Endodermal cell (in vitro differentiated cells): ENCODE results near the gene DLX2. TPM values are rescaled to one million over a fixed set of nuclear protein-coding genes. Genes with fewer than 3 reads are reported as not detected.
A peak's percentile ranks its signal among the peaks of the same experiment; 100 is the strongest.

Source experiments
- DNase-seq: peaks from one replicate; pipeline ENCODE4 v3.0.0-alpha.2; 2017
- H3K27ac ChIP-seq: 2 replicates; pipeline ENCODE4 v1.5.1; 2013; ENCODE audit warnings: mild to moderate bottlenecking, low read depth, low read length, moderate library complexity
- H3K27me3 ChIP-seq: 2 replicates; pipeline ENCODE4 v1.6.1; 2013; ENCODE audit warnings: mild to moderate bottlenecking, low read length, moderate library complexity; ENCODE audit not compliant: insufficient read depth, control insufficient read depth, poor library complexity, severe bottlenecking
- H3K36me3 ChIP-seq: 2 replicates; pipeline ENCODE4 v1.7.0; 2013; ENCODE audit warnings: mild to moderate bottlenecking, low read length, moderate library complexity; ENCODE audit not compliant: control insufficient read depth, insufficient read depth
- H3K4me1 ChIP-seq: one replicate; pipeline ENCODE4 v1.7.0; 2013; ENCODE audit warnings: low read length; ENCODE audit not compliant: control insufficient read depth, insufficient read depth
- H3K4me3 ChIP-seq: 2 replicates; pipeline ENCODE4 v1.5.1; 2013; ENCODE audit warnings: mild to moderate bottlenecking, low read length, moderate library complexity
- H3K9ac ChIP-seq: 2 replicates; pipeline ENCODE4 v1.6.1; 2013; ENCODE audit warnings: mild to moderate bottlenecking, low read length, moderate library complexity; ENCODE audit not compliant: poor library complexity, severe bottlenecking; ENCODE audit errors: extremely low read depth
- H3K9me3 ChIP-seq: 2 replicates; pipeline ENCODE4 v1.6.1; 2013; ENCODE audit warnings: mild to moderate bottlenecking, low read length, moderate library complexity; ENCODE audit not compliant: control insufficient read depth
- H3K27ac Mint-ChIP-seq: 2 replicates; pipeline ENCODE4 v1.8.0; 2020; ENCODE audit warnings: mixed read lengths
- H3K27me3 Mint-ChIP-seq: 2 replicates; pipeline ENCODE4 v1.8.0; 2021; ENCODE audit warnings: mild to moderate bottlenecking, mixed read lengths; ENCODE audit not compliant: insufficient read depth
- H3K36me3 Mint-ChIP-seq: 2 replicates; pipeline ENCODE4 v1.8.0; 2020; ENCODE audit warnings: low read depth, mixed read lengths
- H3K4me1 Mint-ChIP-seq: 2 replicates; pipeline ENCODE4 v1.8.0; 2020; ENCODE audit warnings: mixed read lengths
- H3K4me3 Mint-ChIP-seq: 2 replicates; pipeline ENCODE4 v1.8.0; 2020; ENCODE audit warnings: mild to moderate bottlenecking, moderate library complexity, mixed read lengths
- H3K9me3 Mint-ChIP-seq: 2 replicates; pipeline ENCODE4 v1.8.0; 2020; ENCODE audit warnings: mild to moderate bottlenecking, mixed read lengths
- WGBS, 2 experiments: methylation state at CpG; one replicate each; pipeline versions ENCODE4 v1.1.5 to v1.1.7; 2013; ENCODE audit warnings: missing lambda C conversion rate in 2 of 2, mixed read lengths in 1 of 2; ENCODE audit not compliant: insufficient coverage in 1 of 2, insufficient read length in 1 of 2; 5-methylcytosine and 5-hydroxymethylcytosine counted together
- total RNA-seq, 2 donors: library from RNA; stranded (reverse); fragmentation: NEBNext Ultra II Directional in 1 of 2; extraction: Animal tissue kit (Norgen Biotek cat#: 25700) in 1 of 2; gene quantifications; 2 replicates in 1 of 2; 3 replicates in 1 of 2; pipeline ENCODE4 v1.2.1, GENCODE V29; 2021
- TF ChIP-seq, protein P1 (sequence below): fragments of 200-600 bp; sonication (generic); conservative IDR thresholded peaks from 2 replicates; pipeline ENCODE4 v1.5.0; 2021; ENCODE audit warnings: antibody characterized with exemption, mild to moderate bottlenecking

The DLX2 gene
- total RNA-seq, 2 donors from 2014 or later = 0.13 TPM; not detected in 1

DNA sequence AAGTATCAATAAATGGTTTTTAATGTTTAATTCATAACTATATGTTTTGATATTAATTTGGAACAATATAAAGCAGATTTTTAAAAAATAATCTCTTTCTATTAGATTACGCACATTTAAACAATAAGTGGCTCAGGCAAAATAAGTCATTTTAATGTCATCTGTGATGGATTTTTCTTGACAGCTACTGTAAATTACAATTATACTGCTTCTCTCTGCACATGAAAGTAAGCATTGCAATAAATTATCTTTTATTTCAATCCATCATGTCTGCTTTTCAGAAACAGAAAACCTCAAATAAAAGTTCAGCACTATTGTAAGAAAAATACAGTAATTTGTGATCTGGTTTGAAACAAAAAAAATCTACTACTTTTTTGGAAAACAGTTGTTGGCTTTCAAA is 28.4 kb downstream of the DLX2 start:
- Mint-ChIP-seq H3K27me3 (peaks cover 43% of the 10 kb centered on the region), H3K4me3 (no peak overlapping the region), H3K4me1 (peaks cover 1% of the 10 kb centered on the region), H3K27ac (no peak overlapping the region), H3K36me3 (no peaks in the 10 kb centered on the region), H3K9me3 (no peaks in the 10 kb centered on the region)
- Histone ChIP-seq H3K9me3 (no peaks in the 10 kb centered on the region), H3K27me3 (peaks cover 40% of the 10 kb centered on the region), H3K9ac (no peak overlapping the region), H3K27ac (no peak overlapping the region), H3K36me3 (no peaks in the 10 kb centered on the region), H3K4me3 (no peak overlapping the region), H3K4me1 (no peaks in the 10 kb centered on the region)
- 100% methylated on average over 1 of the region's 1 CpG; no CpG with 5 or more reads in 1 of the 2 experiments for whole genome bisulfite sequencing, 2 experiments
- TF ChIP-seq, protein P1, sequence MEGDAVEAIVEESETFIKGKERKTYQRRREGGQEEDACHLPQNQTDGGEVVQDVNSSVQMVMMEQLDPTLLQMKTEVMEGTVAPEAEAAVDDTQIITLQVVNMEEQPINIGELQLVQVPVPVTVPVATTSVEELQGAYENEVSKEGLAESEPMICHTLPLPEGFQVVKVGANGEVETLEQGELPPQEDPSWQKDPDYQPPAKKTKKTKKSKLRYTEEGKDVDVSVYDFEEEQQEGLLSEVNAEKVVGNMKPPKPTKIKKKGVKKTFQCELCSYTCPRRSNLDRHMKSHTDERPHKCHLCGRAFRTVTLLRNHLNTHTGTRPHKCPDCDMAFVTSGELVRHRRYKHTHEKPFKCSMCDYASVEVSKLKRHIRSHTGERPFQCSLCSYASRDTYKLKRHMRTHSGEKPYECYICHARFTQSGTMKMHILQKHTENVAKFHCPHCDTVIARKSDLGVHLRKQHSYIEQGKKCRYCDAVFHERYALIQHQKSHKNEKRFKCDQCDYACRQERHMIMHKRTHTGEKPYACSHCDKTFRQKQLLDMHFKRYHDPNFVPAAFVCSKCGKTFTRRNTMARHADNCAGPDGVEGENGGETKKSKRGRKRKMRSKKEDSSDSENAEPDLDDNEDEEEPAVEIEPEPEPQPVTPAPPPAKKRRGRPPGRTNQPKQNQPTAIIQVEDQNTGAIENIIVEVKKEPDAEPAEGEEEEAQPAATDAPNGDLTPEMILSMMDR = no peak
- no peak for DNase-seq

DNA sequence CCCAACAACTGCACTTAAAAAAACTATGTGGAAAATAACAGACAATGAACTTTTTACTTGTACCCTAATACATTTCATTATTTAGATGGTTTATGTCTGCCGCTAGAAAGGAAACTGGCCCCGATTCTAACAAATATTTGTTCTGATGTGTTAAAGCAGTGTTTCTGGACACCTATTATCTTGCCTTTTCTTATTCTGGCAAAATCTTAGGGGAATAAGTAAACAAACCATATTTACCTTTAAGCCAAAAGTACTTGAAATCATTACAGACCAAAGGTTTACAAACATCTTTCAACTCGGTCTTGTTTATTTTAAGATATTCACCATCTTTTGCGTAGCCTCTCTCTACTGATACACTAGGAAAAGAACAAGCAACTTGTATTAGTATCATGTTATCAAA is 29.2 kb downstream of the DLX2 start:
- H3K27me3 ChIP-seq = peaks cover 33% of the 10 kb centered on the region
- H3K27me3 Mint-ChIP-seq = peaks cover 35% of the 10 kb centered on the region

GRCh38 chr2:172072706-172073105 is 30.0 kb downstream of the DLX2 start:
- TF ChIP-seq, protein P1 = no peak
- no peak overlapping the region for H3K4me3 ChIP-seq
- no peak for DNase-seq
- WGBS, 2 experiments = 96 to 100% methylated on average over 1 to 2 of the region's 2 CpGs
- Mint-ChIP-seq H3K36me3 (peaks cover 3% of the 10 kb centered on the region), H3K4me1 (peaks cover 1% of the 10 kb centered on the region), H3K4me3 (no peak overlapping the region), H3K27me3 (peaks cover 27% of the 10 kb centered on the region), H3K27ac (no peak overlapping the region), H3K9me3 (no peaks in the 10 kb centered on the region)
- peak overlapping the region; percentile 92 for H3K27ac ChIP-seq
- no peak overlapping the region for H3K9ac ChIP-seq
- no peaks in the 10 kb centered on the region for H3K36me3 ChIP-seq
- no peaks in the 10 kb centered on the region for H3K4me1 ChIP-seq
- H3K9me3 ChIP-seq = no peaks in the 10 kb centered on the region
- H3K27me3 ChIP-seq = peaks cover 25% of the 10 kb centered on the region

More for the DNA sequence above, 29.2 kb downstream of the DLX2 start:
- H3K4me1 Mint-ChIP-seq = peaks cover 1% of the 10 kb centered on the region
- H3K4me3 ChIP-seq = no peak overlapping the region
- H3K36me3 ChIP-seq = no peaks in the 10 kb centered on the region
- WGBS, 2 experiments = 89 to 100% methylated on average over 2 to 4 of the region's 4 CpGs
- H3K9ac ChIP-seq = no peak overlapping the region
- TF ChIP-seq, protein P1 = no peak
- H3K9me3 ChIP-seq = no peaks in the 10 kb centered on the region
- no peak overlapping the region for H3K4me3 Mint-ChIP-seq
- H3K9me3 Mint-ChIP-seq = no peaks in the 10 kb centered on the region
- H3K4me1 ChIP-seq = no peaks in the 10 kb centered on the region
- DNase-seq = no peak
- peaks cover 3% of the 10 kb centered on the region for H3K36me3 Mint-ChIP-seq
- H3K27ac Mint-ChIP-seq = no peak overlapping the region
- peak overlapping the region; percentile 92 for H3K27ac ChIP-seq
